NCI-H128 (cell line): ENCODE data around the gene YWHAB.
"Not testable (repeated sequence)": the region's sequence is repeated elsewhere in the genome, so short reads cannot be mapped to it uniquely, and the experiment has no call there.

Source experiments
- DNase-seq: peaks from one replicate; lab custom pipeline; 2025; ENCODE audit not compliant: unreplicated experiment; lab: John Stamatoyannopoulos, UW

The YWHAB gene

GRCh38 chr20:44866703-44867335, 18.7 kb upstream of the YWHAB start:
- DNase-seq = no peak

- no peak for DNase-seq
Observed at GRCh38 chr20:44869471-44869870, 16.0 kb upstream of the YWHAB start.

GRCh38 chr20:44882360-44882759, 3.1 kb upstream of the YWHAB start:
- DNase-seq = not testable (repeated sequence)

- no peak for DNase-seq
Observed at GRCh38 chr20:44883214-44883902, 2.1 kb upstream of the YWHAB start.

GRCh38 chr20:44884907-44885391, 556 bp upstream of the YWHAB start:
- peak; percentile 23 for DNase-seq

- DNase-seq = no peak
Observed at GRCh38 chr20:44886266-44886651, 754 bp downstream of the YWHAB start.

GRCh38 chr20:44886828-44887227, 1.3 kb downstream of the YWHAB start:
- DNase-seq = no peak

GRCh38 chr20:44887466-44887865, 2.0 kb downstream of the YWHAB start:
- no peak for DNase-seq

- no peak for DNase-seq
Observed at GRCh38 chr20:44888226-44889103, 3.0 kb downstream of the YWHAB start.

GRCh38 chr20:44891826-44892225, 6.3 kb downstream of the YWHAB start:
- no peak for DNase-seq

- DNase-seq = no peak
Observed at GRCh38 chr20:44894959-44895358, 9.5 kb downstream of the YWHAB start.

GRCh38 chr20:44896583-44896982, 11.1 kb downstream of the YWHAB start:
- DNase-seq = no peak

- DNase-seq = no peak
Observed at GRCh38 chr20:44897133-44897532, 11.6 kb downstream of the YWHAB start.

GRCh38 chr20:44900231-44900854, 14.8 kb downstream of the YWHAB start:
- no peak for DNase-seq

GRCh38 chr20:44901974-44902373, 16.5 kb downstream of the YWHAB start:
- DNase-seq = no peak

- DNase-seq = no peak
Observed at GRCh38 chr20:44904377-44904776, 18.9 kb downstream of the YWHAB start.

GRCh38 chr20:44908987-44909871, 23.7 kb downstream of the YWHAB start:
- no peak for DNase-seq

- peak; percentile 55 for DNase-seq
Observed at GRCh38 chr20:44909872-44910689, 24.6 kb downstream of the YWHAB start, which contains the start of gene PABPC1L. PABPC1L (plus strand) TSS chr20:44910060; CDS start chr20:44910144, 84 bp downstream.

GRCh38 chr20:44910690-44911262, 25.3 kb downstream of the YWHAB start:
- DNase-seq = no peak
